ENCODE measurements around the gene CHIC2.

CHIC2 gene

GRCh38 chr4:54093324-54094240, 29.2 kb upstream of the CHIC2 start:
- DNase-seq (ENCODE audit: low read depth, low spot score), result no peak

GRCh38 chr4:54092405-54093323, 28.3 kb upstream of the CHIC2 start:
- no peak for DNase-seq (ENCODE audit: low read depth, low spot score)

- DNase-seq (ENCODE audit: low read depth, low spot score), result peak; percentile 44
Measured at GRCh38 chr4:54091637-54092404, 27.4 kb upstream of the CHIC2 start.

DNA sequence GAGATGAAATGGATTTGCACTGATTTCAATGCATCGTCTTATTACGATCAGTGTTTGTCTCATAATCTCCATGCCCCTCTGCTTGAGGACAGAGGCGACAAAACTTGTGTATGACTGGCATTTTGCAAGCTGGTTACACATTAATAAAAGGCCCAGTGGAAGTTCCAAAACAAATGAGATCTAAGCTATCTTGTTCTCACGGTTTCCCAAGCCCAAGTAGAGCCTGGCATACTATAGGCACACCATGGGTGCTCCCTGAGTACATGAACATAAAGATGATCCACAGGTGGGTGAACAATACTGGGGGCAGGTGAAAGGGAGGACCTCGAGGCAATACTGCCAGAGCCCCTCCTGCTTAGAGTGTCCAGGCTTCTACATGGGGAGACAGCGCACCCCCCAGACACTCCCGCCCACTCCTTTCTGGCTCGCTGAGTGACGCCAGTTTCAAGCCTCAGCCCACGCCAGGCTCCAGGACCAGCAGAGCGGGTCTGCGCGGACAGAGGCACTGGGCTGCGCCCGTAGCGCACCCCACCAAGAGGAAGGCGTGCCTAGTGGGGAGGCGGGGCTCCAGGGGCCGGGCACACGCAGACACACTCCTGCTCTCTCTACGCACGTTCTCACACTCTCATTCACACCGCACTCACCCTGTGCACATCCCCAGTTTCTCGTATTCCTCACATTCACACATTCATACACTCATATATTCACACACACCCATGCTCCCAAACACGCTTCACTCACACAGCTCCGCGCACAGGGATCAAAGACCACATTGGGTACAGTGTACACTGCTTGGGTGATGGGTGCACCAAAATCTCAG, 26.6 kb upstream of the CHIC2 start:
- no peak for DNase-seq (ENCODE audit: low read depth, low spot score)

DNA sequence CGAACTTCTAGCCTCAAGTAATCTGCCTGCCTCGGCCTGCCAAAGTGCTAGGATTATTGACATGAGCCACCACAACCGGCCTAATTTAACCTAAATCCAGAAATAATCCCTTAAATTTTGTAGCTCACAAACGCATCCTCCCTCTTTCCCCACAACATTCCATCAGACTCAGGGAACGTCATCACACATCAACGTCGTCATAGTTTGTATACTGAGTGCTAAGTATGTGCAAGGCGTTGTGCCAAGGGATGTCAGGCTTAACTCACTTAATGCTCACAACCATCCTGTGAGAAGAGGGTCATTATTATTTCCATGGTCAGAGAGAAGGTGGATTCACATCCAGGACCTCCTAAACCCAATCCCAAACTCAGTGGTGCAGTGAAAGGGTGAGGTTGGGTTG, 26.0 kb upstream of the CHIC2 start:
- no peak for DNase-seq (ENCODE audit: low read depth, low spot score)

DNA sequence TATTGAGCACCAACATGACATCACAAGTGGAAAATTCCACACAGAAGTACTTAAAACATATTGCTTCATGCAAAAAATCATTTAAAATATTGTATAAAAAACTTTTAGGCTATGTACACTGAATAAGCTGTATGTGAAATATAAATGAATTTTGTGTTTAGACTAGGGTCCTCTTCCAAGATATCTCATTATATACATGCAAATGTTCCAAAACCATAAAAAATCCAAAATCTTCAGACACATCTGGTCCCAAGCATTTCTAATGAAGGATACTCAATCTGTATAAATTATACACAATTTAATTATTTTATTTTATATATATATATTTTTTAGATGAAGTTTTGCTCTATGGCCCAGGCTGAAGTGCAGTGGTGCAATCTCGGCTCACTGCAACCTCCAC, 25.5 kb upstream of the CHIC2 start:
- DNase-seq (ENCODE audit: low read depth, low spot score), result no peak

GRCh38 chr4:54085284-54085683, 20.9 kb upstream of the CHIC2 start:
- no peak for DNase-seq (ENCODE audit: low read depth, low spot score)

- DNase-seq (ENCODE audit: low read depth, low spot score), result no peak
Measured at GRCh38 chr4:54082168-54082567, 17.8 kb upstream of the CHIC2 start.

DNA sequence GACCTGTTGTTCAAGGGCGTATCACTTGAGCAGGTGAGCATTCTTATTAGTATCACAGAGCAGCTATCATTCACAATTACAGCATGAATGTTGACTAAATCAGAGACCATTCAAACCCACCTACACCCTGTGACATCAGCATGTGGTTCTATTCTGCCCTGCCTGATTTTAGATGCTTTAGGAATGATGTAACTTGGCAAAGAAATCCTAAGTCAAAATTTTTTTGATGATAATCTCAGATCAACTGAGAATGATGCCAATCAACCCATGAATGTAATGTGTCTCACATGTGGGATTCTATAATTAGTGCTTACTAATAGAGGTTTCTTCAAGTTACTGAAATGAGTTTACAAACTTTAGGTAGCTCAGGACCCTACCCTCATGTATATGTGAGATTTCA, 13.4 kb upstream of the CHIC2 start:
- DNase-seq (ENCODE audit: low read depth, low spot score), result no peak

- no peak for DNase-seq (ENCODE audit: low read depth, low spot score)
Measured at GRCh38 chr4:54076673-54077072, 12.3 kb upstream of the CHIC2 start.

DNA sequence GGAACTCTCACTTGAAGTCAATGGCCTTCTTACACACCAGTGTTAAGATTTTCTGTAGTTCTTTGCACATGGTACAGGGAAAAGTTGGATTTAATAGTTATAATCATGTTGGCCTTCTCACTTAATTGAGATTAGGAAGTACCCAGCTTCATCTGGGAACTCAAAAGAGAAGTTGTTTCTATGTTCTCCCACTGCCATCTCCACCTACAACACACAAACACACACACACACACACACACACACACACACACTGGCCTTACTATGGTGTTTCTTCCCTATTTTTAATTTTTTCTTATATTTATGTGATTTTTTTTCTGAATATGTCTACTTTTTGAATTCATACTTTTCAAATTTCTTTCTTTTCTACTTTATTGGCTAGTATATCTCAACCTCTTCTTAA, 10.0 kb upstream of the CHIC2 start:
- no peak for DNase-seq (ENCODE audit: low read depth, low spot score)

- no peak for DNase-seq (ENCODE audit: low read depth, low spot score)
Measured at GRCh38 chr4:54073271-54073880, 9.0 kb upstream of the CHIC2 start.

DNA sequence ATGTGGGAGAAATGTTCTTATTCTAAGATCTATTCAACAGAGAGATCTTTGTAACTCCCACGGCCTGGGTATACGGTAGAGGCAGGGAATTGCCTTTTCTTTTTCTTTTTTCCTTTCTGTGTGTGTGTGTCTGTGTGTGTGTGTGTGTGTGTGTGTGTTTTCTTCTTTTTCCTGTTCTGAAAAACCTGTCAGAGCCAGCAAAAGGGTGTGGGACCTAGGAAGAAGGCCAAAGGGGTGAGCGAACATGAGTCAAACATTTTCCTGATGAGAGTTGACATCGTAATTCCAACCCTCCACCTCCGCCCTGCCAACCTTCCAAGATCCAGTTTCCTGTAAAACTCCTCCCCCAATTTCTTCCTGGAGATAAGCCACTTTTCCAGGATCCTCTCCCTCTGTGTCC, 2.8 kb upstream of the CHIC2 start:
- DNase-seq (ENCODE audit: low read depth, low spot score), result no peak

GRCh38 chr4:54066718-54067129, 2.3 kb upstream of the CHIC2 start:
- DNase-seq (ENCODE audit: low read depth, low spot score), result no peak

GRCh38 chr4:54066088-54066415, 1.6 kb upstream of the CHIC2 start:
- DNase-seq (ENCODE audit: low read depth, low spot score), result no peak

GRCh38 chr4:54065282-54066087, 1.1 kb upstream of the CHIC2 start:
- no peak for DNase-seq (ENCODE audit: low read depth, low spot score)

GRCh38 chr4:54063737-54064316, 578 bp downstream of the CHIC2 start:
- no peak for DNase-seq (ENCODE audit: low read depth, low spot score)

DNA sequence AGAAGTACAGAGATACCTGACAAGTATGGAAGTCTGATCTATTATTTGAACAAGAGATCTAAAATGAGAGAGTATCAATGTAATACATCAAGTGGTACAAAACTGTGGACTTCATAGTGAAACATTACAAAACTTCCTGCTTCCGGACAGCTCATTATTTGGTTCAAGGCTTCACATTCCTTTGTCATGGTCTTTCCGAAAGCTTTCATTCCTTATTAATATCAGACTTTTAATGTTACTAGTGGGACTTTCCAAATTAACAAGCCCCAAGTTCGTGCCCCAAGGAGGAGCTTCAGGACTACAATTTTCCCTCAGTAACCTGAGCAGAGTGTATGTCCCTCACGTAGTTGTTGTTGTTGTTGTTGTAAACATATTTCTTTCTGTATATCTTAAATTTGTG, 1.2 kb downstream of the CHIC2 start:
- no peak for DNase-seq (ENCODE audit: low read depth, low spot score)

- DNase-seq (ENCODE audit: low read depth, low spot score), result no peak
Measured at GRCh38 chr4:54062392-54062791, 2.0 kb downstream of the CHIC2 start.

Data from activated naive CD8-positive, alpha-beta T cell treated with anti-CD3 and anti-CD28 coated beads, Interleukin-2, amount 50 U/mL, for 16 hours (primary cell).